Body of pancreas (tissue), 4 donors: Measurements from ENCODE around the gene C19orf47.

ENCODE experiments used
- POLR2A ChIP-seq, 3 donors: fragments of 450-650 bp; IDR thresholded peaks; one replicate each; pipeline ENCODE4 v1.6.1; 2016; ENCODE audit warnings: antibody characterized with exemption in 3 of 3, mild to moderate bottlenecking in 2 of 3
- TF ChIP-seq, protein P1 (sequence below), 7 experiments: fragments of 450-650 bp in 4 of 7; fragments of 200-600 bp in 3 of 7; sonication (generic) in 3 of 7; IDR thresholded peaks; one replicate each; pipeline ENCODE4 v1.5.1; 2016 to 2019; ENCODE audit warnings: antibody characterized with exemption in 7 of 7

DNA sequence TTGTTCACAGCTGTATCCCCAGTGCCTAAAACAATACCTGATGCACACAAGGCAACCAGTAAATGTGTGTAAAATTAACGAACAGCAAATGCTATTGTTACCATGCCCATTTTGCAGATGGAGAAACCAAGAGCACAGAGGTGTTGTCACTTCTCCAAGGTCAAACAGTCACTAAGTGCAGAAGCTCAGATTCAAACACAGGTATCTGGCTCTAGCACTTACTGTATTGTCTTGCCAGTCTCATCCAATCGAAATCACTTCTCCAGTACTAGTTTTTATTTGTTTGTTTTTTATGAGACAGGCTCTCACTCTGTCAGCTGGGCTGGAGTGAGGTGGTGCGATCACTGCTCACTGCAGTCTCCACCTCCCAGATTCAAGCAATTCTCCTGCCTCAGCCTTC, 14.0 kb upstream of the C19orf47 start:
- TF ChIP-seq, protein P1, sequence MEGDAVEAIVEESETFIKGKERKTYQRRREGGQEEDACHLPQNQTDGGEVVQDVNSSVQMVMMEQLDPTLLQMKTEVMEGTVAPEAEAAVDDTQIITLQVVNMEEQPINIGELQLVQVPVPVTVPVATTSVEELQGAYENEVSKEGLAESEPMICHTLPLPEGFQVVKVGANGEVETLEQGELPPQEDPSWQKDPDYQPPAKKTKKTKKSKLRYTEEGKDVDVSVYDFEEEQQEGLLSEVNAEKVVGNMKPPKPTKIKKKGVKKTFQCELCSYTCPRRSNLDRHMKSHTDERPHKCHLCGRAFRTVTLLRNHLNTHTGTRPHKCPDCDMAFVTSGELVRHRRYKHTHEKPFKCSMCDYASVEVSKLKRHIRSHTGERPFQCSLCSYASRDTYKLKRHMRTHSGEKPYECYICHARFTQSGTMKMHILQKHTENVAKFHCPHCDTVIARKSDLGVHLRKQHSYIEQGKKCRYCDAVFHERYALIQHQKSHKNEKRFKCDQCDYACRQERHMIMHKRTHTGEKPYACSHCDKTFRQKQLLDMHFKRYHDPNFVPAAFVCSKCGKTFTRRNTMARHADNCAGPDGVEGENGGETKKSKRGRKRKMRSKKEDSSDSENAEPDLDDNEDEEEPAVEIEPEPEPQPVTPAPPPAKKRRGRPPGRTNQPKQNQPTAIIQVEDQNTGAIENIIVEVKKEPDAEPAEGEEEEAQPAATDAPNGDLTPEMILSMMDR (IDR thresholded peaks at IDR 0.05) = no peak
- TF ChIP-seq POLR2A (IDR thresholded peaks at IDR 0.05) = no peak
